Left cardiac atrium (tissue), 4 donors: ENCODE results near the gene ARSD. TPM values are rescaled to one million over a fixed set of nuclear protein-coding genes. Genes with fewer than 3 reads are reported as not detected.
"Not testable (repeated sequence)": the region's sequence is repeated elsewhere in the genome, so short reads cannot be mapped to it uniquely, and the experiment has no call there.

Experiments
- ATAC-seq, 2 donors: fragments of 200-7000 bp; cut with Tn5 transposase; one replicate each; pipeline ENCODE4 v1.9.1; 2020; ENCODE audit warnings: mild to moderate bottlenecking in 2 of 2, moderate library complexity in 2 of 2
- DNase-seq: peaks from one replicate; pipeline ENCODE4 v3.0.0-alpha.2; 2020
- intact Hi-C, 2 donors: fragments of 100-400 bp; cut with DNase I; formaldehyde crosslinking; loops; one replicate each; pipeline versions ENCODE4 v1.14.1 to v1.15.1; 2022 to 2023
- total RNA-seq, 2 donors: library from RNA; stranded (reverse); fragmentation: NEBNext Ultra II Directional; extraction: Animal tissue kit (Norgen Biotek cat#: 25700); gene quantifications; one replicate each; pipeline ENCODE4 v1.2.1, GENCODE V29; 2021
- donor health status: DM: no; HTN: yes; CAD: no.
- donor health status: DM: no; HTN: yes; CAD: no; lungs with severe emphysema.
- donor health status: DM: yes; HTN: yes; CAD: no.
- donor health status: Dilated cardiomyopathy.

ARSD gene
- total RNA-seq, 2 donors from 2014 or later, result 8.1 to 10.6 TPM

DNA sequence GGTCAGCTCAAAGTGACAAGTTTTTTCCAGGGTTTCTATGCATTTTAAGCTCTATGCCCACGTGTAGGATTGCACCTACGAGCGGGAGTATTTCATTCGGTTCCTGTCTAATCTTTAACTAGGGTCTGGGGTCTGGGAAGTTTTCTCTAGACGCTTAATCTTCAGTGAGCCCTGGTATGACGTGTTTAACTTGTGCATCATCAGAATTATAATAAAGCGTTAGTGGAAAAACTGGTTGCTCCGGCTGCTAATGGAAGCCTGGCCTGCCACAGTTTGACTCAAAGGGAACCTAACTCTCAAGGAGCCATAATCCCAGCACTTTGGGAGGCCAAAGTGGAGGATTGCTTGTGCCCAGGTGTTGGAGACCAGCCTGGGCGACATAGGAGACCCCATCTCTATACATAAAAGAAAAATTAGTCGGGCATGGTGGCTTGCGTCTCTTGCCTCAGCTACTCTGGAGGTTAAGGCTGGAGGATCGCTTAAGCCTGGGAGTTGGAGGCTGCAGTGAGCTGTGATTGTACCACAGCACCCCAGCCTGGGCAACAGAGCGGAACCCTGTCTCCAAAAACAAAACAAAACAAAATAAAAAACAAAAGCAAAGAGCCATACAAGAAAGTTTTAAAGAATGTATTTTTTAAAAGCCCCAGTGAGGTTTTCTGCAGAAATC lies 30.2 kb downstream of the ARSD start:
- intact Hi-C loops, result no loop called here
- no peak for DNase-seq
- no peak for ATAC-seq

DNA sequence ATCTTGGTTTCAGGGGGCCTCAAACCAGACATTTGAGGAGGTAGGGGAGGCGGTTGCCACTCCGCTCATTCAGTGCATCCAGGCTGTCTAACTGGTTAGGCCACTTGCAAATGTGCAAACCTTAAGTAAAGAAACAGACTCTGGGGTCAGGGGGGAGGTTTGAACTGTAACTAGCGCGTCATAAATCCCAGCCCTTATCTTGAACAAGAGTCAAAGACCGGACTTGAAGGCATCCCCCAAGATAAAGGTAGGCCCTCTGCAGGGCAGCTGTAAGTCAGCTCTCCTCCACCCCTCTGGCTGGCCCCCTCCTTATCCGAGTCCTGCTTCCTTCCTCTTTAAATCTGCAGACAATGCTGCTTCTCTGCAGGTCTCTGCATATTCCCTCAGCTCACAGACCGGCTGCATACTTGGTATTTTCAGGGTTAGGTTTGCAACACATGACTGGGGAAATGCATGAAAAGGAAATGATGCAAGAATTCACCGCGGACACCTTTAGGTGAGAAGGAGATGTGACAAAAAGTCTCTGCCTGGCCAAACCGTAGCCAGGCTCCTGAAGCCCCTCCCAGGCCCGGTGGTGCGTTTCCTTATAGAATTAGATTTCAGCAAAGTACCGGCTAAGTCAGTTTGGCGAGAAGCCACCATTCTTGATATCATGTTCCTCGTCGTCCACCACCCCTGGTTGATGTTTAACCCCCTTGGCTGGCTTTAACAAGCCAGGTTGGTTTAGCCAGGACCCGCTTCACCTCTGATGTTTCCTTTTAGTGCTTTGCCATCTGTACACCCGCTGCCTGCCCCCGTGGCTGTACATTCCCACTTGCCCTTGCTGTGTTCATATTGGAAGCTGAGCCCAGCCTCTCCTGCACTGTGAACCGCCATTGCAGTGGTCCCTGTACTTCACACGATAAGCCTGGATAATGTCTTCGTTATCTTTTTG lies 31.2 kb downstream of the ARSD start:
- peak; percentile 15 to 37 for ATAC-seq
- intact Hi-C loops, DNase-seq: not testable (repeated sequence)

DNA sequence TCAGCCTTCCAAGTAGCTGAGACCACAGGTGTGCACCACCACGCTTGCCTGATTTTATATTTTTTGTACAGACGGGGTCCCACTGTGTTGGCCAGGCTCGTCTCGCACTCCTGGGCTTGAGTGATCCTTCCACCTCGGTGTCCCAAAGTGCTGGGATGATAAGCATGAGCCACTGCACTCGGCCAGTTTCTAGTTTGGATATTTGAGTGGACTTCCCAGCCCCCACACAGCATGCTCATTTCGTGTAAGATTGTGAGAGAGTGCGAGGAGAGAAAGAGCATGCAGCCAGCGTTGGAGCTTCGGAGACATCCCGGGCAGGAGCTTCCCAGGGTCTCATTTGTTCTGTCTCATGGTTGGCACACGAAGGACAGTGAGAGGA lies 31.8 kb downstream of the ARSD start:
- intact Hi-C loops, result no loop called here
- no peak for ATAC-seq
- no peak for DNase-seq

DNA sequence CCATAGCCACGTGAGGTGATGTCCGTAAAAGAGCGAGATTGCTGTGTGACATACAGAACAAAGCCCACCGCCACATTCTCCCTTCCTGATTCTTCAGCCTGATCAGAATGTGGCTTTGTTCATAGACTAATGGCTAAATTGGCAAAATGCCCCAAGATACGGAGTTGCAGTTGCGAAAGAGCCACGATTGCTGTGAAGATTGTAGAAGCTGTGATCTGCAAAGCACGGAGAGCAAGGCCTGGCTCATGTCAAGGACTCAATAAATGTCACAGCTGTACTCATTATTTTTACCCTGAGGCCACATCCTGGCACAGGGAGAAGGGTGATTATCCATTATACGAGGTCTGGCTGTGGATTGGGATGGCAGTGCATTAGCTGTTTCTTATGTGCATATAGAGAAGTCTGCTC lies 34.2 kb downstream of the ARSD start:
- intact Hi-C loops, result no loop called here
- ATAC-seq (no peak), DNase-seq (no peak)

DNA sequence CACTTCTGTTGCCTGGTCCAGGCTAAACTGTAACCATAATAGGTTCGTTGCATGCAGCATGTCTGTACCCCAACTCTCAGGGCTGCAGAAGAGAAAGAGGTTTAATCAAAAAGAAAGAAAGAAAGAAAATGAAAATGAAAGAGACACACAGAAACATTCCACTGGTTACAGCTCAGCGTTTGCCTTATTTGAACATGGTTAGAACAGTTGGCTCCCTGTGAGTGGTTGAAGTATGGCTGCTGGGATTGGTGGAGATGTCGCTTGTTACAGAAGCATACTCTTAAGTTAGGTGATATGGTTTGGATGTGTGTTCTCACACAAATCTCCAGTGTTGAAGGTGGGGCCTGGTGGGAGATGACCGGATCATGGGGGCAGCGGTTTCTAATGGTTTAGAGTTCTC lies 36.3 kb downstream of the ARSD start:
- no peak for DNase-seq
- intact Hi-C loops, result no loop called here
- ATAC-seq, result no peak

DNA sequence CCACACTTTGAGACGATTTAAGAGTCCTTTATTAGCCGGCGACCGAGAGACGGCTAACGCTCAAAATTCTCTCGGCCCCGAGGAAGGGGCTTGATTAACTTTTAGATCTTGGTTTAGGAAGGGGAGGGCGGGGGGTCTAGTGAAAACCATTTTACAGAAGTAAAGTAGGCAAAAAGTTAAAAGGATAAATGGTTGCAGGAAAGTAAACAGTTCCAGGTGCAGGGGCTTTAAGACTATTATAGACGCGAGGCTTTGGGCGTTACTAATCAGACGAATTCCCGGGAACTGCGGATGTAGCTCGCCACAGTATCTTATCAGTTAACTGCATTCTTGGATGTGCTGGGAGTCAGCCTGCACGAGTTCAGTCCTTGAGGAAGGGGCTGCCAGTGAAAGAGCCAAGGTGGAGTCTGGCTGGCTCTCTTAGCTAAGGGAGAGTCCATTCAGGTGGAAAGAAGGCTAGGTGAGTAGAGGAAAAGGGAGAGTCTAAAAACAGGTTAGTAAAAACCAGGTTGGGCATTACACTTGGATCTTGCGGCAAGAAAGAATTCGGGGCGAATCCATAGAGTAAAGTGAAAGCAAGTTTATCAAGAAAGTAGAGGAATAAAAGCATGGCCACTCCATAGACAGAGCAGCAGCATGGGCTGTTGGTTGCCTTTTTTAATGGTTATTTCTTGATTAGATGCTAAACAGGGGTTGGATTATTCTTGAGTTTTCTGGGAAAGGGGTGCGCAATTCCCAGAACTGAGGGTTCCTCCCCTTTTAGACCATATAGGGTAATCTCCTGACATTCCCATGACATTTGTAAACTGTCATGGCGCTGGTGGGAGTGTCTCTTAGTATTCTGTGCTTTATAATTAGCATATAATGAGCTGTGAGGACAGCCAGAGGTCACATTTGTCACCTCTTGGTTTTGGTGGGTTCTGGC lies 38.3 kb downstream of the ARSD start:
- ATAC-seq, DNase-seq, intact Hi-C loops: not testable (repeated sequence)

DNA sequence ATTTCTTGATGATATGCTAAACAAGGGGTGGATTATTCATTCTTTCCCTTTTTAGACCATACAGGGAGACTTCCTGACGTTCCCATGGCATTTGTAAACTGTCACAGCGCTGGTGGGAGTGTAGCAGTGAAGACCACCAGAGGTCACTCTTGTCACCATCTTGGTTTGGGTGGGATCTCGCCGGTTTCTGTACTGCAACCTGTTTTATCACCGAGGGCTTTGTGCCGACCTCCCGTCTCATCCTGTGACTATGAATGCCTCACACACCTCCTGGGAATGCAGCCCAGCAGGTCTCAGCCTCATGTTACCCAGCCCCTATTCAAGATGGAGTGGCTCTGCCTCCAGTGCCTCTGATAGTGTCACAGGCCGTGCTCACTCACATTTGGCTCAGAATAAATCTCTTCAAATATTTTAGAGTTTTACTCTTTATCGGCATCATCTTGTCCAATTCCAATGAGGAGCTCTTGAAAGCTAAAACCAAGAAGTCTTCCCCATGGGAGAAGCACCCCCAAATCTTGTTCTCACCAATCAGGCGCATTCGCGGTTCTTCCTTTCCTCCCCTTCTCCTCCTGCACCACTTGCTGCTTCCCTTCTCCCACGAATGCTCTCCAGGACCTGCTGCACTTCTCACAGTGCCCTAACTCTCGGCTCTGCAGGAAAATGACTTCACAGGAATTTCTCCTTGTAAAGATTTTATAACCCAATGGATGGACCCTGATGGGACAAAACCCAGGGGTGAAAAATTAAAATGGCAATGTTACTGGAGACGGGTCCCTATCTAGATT lies 39.2 kb downstream of the ARSD start:
- ATAC-seq, result peak; percentile 15 to 46
- intact Hi-C loops, DNase-seq: not testable (repeated sequence)

DNA sequence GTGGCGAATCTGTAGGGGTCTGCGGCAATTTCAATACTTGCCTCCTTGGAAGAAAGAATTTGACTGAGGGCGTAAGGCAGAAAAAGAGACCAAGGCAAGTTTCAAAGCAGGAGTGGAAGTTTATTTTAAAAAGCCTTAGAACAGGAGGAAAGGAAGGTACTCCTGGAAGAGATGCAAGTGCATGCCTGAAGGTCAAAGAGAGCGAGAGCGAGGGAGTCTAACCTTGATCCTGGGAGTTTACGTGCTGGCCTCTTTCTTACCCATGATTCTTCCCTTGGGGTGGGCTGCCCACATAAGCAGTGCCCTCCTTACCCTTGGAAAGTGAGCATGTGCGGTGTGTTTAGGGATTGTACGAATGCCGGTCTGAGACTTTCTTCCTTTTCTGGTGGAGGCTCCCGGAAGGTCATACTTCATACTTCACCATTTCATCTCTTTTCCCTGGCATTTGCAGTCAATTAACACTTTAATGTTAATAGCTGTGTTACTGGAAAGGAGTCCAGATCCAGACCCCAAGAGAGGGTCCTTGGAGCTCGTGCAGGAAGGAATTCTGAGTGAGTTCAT lies 40.0 kb downstream of the ARSD start:
- no peak for ATAC-seq
- intact Hi-C loops, result no loop called here

DNA sequence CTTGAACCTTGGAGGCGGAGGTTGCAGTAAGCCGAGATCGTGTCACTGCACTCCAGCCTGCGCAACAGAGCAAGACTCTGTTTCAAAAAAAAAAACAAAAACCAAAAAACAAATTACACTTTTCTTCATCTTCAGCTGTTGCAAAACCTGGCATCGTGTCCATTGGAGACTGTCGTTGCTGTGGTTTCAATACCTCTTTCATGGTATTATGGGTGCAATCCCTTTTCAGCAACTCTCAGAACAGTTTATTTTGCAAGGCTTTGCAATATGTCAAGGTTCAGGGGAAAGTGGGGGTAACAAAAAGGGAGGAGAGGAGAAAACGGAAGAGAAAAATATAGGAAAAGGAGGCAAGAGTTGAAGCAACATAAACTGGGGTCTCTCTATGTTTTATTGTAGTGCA lies 40.8 kb downstream of the ARSD start:
- intact Hi-C loops, result no loop called here
- peak in 1 of 2 donors; percentile 55 for ATAC-seq
- DNase-seq, result no peak

More for the DNA sequence above, 40.0 kb downstream of the ARSD start:
- DNase-seq, result no peak

DNA sequence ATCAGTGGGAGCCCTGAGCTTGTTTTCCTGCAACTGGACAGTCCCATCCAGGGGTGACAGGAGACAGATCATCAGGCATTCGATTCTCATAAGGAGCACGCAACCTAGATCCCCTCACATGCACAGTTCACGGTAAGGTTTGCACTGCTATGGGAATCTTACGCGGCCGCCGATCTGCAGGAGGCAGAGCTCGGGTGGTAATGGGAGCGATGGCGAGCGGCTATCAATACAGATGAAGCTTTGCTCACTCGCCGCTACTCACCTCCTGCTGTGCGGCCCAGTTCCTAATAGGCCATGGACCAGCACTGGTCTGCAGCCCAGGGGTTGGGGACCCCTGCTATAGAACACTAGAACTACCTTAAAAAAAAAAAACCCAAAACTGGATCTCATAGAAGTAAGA lies 45.4 kb downstream of the ARSD start:
- ATAC-seq, result no peak
- intact Hi-C loops, result no loop called here
- DNase-seq, result no peak

DNA sequence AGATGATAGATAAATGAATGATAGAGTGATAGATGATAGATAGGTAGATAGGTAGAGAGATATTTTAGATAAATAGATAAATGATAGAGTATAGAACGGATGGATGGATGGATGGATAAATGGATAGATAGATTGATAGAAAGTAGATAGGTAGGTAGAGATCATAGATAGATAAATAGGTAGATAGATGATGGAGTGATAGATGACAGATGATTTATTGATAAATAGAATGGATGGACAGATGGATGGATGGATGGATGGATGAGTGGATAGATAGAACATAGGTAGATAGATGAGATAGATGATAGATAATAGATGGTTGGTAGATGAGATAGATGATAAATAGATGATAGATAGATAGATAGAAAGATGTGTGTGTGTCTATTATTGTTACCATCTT lies 49.5 kb downstream of the ARSD start:
- ATAC-seq (no peak), DNase-seq (no peak)
- intact Hi-C loops, result no loop called here

DNA sequence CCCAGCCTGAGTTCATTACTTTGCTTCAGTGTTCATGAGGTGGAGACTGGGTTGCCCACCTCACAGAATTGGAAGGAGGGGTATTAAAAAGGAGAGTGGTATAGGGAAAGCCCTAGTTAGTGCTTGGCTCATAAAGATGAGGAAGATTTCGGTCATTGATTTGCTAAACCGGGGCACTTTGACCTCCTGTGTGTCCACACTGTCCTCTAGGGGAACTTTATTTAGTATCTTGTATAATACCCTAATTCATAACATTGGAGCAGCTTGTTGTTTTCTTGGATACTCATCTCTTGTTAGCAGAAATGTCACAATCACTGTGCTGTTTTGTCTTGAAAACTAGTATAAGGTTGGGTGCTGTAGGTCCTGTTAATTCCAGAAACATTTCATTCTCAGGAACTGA lies 50.6 kb downstream of the ARSD start:
- ATAC-seq (no peak), DNase-seq (no peak)
- intact Hi-C loops, result no loop called here

DNA sequence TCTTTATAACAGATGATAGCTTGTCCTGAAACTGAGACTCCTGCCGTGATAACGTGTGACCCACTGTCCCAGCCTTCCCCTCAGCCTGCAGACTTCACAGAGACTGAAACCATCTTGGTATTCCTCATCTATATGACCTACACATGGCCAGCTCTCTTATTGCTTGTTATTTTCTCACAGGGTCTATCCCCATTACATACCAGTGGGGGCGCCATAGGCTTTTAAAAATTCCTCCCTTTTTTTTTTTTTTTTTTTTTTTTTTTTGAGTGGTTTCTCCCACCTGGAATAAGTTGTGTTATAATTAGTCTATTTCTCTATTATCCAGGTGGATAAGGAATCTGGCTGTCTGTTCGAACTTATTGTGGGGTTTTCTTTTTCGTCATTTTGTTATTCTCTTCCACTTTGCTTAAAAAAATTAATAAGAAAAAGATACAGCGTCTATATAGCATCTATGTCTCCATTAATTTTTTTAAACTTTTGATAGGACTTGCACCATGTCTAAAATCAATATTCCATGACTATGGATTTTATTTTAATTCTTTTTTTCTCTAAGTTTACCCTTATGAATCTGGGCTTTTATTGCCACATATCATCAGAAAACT lies 53.2 kb downstream of the ARSD start:
- no peak for DNase-seq
- intact Hi-C loops, result no loop called here
- ATAC-seq, result no peak

DNA sequence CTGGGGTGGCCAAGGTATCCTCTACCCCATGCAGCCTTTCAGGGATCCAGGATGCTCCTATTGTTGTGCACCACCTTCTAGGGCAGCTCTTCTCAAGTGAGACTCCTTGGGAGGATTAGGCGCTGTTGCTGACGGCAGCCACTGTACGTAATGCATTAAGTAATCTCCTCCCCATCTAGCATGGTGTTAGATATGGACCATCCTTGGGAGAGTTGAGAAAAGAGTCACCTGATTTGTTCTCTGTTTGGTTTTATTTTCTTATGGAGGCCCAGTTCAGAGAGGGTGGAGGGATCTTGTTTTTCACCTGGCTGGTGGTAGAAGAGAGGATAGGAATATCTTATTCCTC lies 54.0 kb downstream of the ARSD start:
- no peak for ATAC-seq
- intact Hi-C loops, result no loop called here
- no peak for DNase-seq

DNA sequence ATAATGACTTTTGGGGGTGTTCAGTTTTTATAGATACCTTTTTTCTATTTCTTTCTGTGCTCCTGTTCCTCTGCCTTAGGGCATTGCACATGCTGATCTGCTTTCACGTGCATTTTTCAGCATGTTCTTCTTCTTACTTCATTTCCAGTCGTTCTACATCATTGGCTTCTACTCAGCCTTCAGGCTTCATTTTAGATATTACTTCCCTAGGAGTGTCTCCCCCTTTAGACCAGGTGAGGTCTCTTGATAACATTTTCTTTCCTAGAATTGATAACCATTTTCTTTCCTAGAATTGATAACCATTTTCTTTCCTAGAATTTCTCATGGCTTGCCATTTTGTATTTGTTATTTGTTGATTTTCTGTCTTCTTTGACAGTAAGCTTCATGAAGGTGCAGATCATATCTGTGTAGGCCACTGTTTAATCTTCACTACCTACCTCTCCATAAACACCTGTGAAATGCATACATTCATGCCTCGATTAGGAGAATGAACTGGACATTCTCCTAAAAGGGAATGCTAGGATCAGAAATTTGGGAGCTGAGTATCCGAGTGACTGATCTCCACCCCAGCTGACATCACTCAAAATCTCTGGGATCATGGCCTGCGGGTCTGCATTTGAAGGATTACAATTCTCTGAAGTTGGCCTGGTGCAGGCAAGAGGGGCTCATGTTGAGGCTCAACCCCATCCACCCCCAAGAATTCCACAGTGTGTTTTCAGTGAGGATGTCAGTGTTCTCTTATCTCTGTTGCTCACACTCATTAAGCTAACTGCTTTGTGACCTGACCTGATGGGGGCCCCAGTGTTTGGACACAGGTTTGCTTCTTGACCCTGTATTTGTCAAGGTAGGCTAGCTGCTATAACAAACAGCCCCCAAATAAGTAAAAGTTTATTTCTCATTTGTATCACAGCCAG lies 54.7 kb downstream of the ARSD start:
- intact Hi-C loops, result no loop called here
- DNase-seq, result no peak
- no peak for ATAC-seq

DNA sequence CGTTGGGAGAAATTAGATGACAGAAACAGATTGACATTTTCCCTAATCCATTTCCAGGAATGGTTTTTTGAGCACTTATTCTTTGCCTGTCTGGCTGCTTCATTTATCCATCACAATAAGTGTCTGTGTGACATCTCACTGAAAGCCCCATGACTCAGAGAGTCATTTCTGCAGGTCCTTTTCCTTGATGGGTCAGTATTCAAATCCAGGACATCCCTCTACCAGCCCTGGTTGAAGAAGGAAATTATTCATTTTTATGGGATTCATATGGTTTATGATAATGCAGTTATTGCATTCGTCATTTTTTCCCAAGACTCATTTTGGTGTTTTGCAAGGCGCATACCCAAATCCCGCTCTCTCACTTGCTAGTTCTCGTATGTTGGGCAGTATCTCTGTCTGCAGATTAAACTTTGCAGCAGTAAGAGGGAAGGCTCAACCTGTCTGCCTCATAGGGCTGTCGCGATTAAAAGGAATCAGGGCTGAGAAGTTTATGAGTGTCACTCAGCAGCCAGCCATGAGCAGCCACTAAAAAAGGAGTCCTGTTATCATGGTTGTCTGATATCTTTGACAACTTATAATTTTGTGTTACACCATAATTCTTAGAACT lies 56.4 kb downstream of the ARSD start:
- DNase-seq (no peak), ATAC-seq (no peak)
- intact Hi-C loops, result no loop called here

DNA sequence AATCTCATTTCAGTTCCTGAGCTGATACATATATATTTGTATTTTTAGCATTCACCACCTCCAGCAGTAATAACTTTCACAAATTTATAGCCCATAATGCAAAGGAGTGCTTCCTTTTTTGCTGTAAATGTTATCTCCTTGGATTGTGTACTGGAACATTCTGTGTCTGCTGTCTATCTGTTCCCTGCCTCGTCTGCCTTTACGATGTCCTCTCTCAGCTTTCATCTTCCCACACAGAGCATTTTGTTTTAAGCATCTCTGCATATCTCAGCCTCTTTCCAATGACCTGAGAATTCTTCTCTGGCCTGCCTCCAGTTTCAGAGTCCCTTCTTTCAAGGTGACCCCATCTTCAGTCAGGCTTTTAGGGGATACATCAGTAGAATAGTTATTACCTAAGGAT lies 57.3 kb downstream of the ARSD start:
- intact Hi-C loops, result no loop called here
- ATAC-seq (no peak), DNase-seq (no peak)
